C4-2B (cell line): ENCODE measurements around the gene GNAZ.

Experiments
- ZFX ChIP-seq: fragments of 450-650 bp; IDR thresholded peaks from 2 replicates; pipeline ENCODE4 v1.6.1; 2017
- TF ChIP-seq, protein P1 (sequence below): fragments of 450-650 bp; conservative IDR thresholded peaks from 2 replicates; pipeline ENCODE4 v1.5.1; 2017; ENCODE audit warnings: mild to moderate bottlenecking

DNA sequence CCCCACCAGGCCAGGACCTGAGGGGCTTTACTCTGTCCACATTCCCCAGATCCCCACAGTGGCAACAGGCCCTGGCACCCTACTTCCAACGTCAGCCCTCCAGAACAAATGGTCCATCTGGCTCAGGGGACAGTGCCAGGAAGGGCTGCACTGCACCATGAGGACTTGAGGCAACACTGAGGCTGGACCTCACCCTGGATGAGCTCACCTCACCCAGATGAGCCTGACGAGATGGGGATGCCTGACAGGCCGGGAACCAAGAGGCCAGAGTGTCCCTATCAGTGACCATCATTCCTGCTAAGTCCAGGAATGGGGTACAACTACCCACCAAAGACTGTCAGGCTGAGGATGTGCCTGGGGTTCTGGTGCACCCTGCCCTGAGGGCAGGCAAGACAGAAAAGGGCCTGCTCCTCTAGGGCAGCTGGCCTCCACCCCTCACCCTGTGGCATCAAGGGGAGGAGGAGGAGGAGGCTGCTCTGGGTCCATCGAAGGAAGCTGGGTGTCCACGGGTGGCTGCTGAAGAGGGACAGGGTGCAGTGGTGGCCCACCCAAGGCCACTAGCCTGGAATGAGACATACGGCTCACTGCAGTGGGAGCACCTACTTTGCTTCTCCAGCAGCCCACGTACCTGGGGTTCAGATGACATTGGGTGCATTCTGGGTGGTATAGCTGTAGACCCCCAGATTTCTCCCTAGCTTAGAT is 56.9 kb downstream of the GNAZ start:
- TF ChIP-seq, protein P1, sequence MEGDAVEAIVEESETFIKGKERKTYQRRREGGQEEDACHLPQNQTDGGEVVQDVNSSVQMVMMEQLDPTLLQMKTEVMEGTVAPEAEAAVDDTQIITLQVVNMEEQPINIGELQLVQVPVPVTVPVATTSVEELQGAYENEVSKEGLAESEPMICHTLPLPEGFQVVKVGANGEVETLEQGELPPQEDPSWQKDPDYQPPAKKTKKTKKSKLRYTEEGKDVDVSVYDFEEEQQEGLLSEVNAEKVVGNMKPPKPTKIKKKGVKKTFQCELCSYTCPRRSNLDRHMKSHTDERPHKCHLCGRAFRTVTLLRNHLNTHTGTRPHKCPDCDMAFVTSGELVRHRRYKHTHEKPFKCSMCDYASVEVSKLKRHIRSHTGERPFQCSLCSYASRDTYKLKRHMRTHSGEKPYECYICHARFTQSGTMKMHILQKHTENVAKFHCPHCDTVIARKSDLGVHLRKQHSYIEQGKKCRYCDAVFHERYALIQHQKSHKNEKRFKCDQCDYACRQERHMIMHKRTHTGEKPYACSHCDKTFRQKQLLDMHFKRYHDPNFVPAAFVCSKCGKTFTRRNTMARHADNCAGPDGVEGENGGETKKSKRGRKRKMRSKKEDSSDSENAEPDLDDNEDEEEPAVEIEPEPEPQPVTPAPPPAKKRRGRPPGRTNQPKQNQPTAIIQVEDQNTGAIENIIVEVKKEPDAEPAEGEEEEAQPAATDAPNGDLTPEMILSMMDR, result no peak
- TF ChIP-seq ZFX, result no peak
